M059J (cell line): ENCODE data around the gene TSPOAP1. TPM values are rescaled to one million over a fixed set of nuclear protein-coding genes. Genes with fewer than 3 reads are reported as not detected.

Experiments used
- DNase-seq: peaks from one replicate; pipeline ENCODE4 v3.0.0-alpha.2; 2012; ENCODE audit warnings: low read depth
- total RNA-seq: library from RNA; depleted of rRNA; stranded (reverse); fragments of >200 nt; shearing (Covaris generic); gene quantifications from 2 replicates; pipeline ENCODE4 v1.2.3, GENCODE V29; 2014; rRNA removed

Gene TSPOAP1
- total RNA-seq, result 0.22 and 0.47 TPM in 2 replicates

GRCh38 chr17:58328195-58329034 lies at the start of gene TSPOAP1:
Gene TSPOAP1 (minus strand): TSS chr17:58328795. CDS start chr17:58327920, 875 bp downstream.
- no peak for DNase-seq

- no peak for DNase-seq
Measured at GRCh38 chr17:58377661-58378060, 49.1 kb upstream of the TSPOAP1 start.

- DNase-seq, result no peak
Measured at GRCh38 chr17:58377093-58377601, 48.6 kb upstream of the TSPOAP1 start.

- DNase-seq, result no peak
Measured at GRCh38 chr17:58376472-58377000, 47.9 kb upstream of the TSPOAP1 start.

GRCh38 chr17:58375811-58376210 lies 47.2 kb upstream of the TSPOAP1 start:
- no peak for DNase-seq

GRCh38 chr17:58375256-58375655 lies 46.7 kb upstream of the TSPOAP1 start:
- DNase-seq, result no peak

GRCh38 chr17:58373923-58374322 lies 45.3 kb upstream of the TSPOAP1 start:
- no peak for DNase-seq

GRCh38 chr17:58373003-58373402 lies 44.4 kb upstream of the TSPOAP1 start:
- DNase-seq, result no peak

- DNase-seq, result no peak
Measured at GRCh38 chr17:58371300-58371950, 42.8 kb upstream of the TSPOAP1 start.

GRCh38 chr17:58370716-58371115 lies 42.1 kb upstream of the TSPOAP1 start:
- no peak for DNase-seq

GRCh38 chr17:58370309-58370708 lies 41.7 kb upstream of the TSPOAP1 start:
- DNase-seq, result no peak

GRCh38 chr17:58369214-58370031 lies 40.8 kb upstream of the TSPOAP1 start:
- DNase-seq, result no peak

- no peak for DNase-seq
Measured at GRCh38 chr17:58368860-58369213, 40.2 kb upstream of the TSPOAP1 start.

GRCh38 chr17:58367461-58367860 lies 38.9 kb upstream of the TSPOAP1 start:
- no peak for DNase-seq

GRCh38 chr17:58365980-58366595 lies 37.5 kb upstream of the TSPOAP1 start:
- DNase-seq, result no peak

- no peak for DNase-seq
Measured at GRCh38 chr17:58365185-58365979, 36.8 kb upstream of the TSPOAP1 start.

- no peak for DNase-seq
Measured at GRCh38 chr17:58364270-58364942, 35.8 kb upstream of the TSPOAP1 start.

GRCh38 chr17:58363457-58364185 lies 35.0 kb upstream of the TSPOAP1 start:
- no peak for DNase-seq

GRCh38 chr17:58362368-58363014 lies 33.9 kb upstream of the TSPOAP1 start:
- no peak for DNase-seq
